Measurements from ENCODE around the gene FOS. TPM values are rescaled to one million over a fixed set of nuclear protein-coding genes. Genes with fewer than 3 reads are reported as not detected.

Gene FOS
- total and polyA plus RNA-seq, 2 of the 13 experiments (the other 11 are each of a cell fraction or from before 2014, with no cell fraction given) = 15.9 to 24.2 TPM

- TF ChIP-seq, protein P1, sequence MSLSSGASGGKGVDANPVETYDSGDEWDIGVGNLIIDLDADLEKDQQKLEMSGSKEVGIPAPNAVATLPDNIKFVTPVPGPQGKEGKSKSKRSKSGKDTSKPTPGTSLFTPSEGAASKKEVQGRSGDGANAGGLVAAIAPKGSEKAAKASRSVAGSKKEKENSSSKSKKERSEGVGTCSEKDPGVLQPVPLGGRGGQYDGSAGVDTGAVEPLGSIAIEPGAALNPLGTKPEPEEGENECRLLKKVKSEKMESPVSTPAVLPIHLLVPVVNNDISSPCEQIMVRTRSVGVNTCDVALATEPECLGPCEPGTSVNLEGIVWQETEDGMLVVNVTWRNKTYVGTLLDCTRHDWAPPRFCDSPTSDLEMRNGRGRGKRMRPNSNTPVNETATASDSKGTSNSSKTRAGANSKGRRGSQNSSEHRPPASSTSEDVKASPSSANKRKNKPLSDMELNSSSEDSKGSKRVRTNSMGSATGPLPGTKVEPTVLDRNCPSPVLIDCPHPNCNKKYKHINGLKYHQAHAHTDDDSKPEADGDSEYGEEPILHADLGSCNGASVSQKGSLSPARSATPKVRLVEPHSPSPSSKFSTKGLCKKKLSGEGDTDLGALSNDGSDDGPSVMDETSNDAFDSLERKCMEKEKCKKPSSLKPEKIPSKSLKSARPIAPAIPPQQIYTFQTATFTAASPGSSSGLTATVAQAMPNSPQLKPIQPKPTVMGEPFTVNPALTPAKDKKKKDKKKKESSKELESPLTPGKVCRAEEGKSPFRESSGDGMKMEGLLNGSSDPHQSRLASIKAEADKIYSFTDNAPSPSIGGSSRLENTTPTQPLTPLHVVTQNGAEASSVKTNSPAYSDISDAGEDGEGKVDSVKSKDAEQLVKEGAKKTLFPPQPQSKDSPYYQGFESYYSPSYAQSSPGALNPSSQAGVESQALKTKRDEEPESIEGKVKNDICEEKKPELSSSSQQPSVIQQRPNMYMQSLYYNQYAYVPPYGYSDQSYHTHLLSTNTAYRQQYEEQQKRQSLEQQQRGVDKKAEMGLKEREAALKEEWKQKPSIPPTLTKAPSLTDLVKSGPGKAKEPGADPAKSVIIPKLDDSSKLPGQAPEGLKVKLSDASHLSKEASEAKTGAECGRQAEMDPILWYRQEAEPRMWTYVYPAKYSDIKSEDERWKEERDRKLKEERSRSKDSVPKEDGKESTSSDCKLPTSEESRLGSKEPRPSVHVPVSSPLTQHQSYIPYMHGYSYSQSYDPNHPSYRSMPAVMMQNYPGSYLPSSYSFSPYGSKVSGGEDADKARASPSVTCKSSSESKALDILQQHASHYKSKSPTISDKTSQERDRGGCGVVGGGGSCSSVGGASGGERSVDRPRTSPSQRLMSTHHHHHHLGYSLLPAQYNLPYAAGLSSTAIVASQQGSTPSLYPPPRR (CRISPR knock-in tag; IDR thresholded peaks at IDR 0.05; ENCODE audit: borderline replicate concordance) = no peak; the same call in 1 of the 2 replicates
- no peak for TF ChIP-seq NBN (conservative IDR thresholded peaks at IDR 0.05)
- TF ChIP-seq SIN3B (IDR thresholded peaks at IDR 0.05; ENCODE audit: low read length) = no peak
- no peak for TF ChIP-seq ZNF234 (CRISPR knock-in tag; conservative IDR thresholded peaks at IDR 0.05)
- no peak for TF ChIP-seq KLF12 (CRISPR knock-in tag; IDR thresholded peaks at IDR 0.05; ENCODE audit: borderline replicate concordance)
- TF ChIP-seq CREM (IDR thresholded peaks at IDR 0.05) = no peak
- TF ChIP-seq CREM (CRISPR knock-in tag; IDR thresholded peaks at IDR 0.05) = no peak
- TF ChIP-seq FOXA1 (IDR thresholded peaks at IDR 0.05) = no peak
- peak; percentile 82 for TF ChIP-seq FOXA1 (CRISPR knock-in tag; IDR thresholded peaks at IDR 0.05)
- no peak for TF ChIP-seq BRCA1 (CRISPR knock-in tag; IDR thresholded peaks at IDR 0.05)
- peak; percentile 50; the same call in 1 of the 2 replicates for TF ChIP-seq KDM3A (CRISPR knock-in tag; IDR thresholded peaks at IDR 0.05; ENCODE audit: low read depth)
- no peak for TF ChIP-seq ZNF484 (CRISPR knock-in tag; IDR thresholded peaks at IDR 0.05; ENCODE audit: borderline replicate concordance, low read depth)
- no peak for TF ChIP-seq ZXDC (CRISPR knock-in tag; IDR thresholded peaks at IDR 0.05)
- peak; percentile 78; the same call in 1 of the 2 replicates for TF ChIP-seq HOXA3 (CRISPR knock-in tag; IDR thresholded peaks at IDR 0.05)
- no peak for TF ChIP-seq ZNF224 (CRISPR knock-in tag; IDR thresholded peaks at IDR 0.05)
- TF ChIP-seq, protein P2, sequence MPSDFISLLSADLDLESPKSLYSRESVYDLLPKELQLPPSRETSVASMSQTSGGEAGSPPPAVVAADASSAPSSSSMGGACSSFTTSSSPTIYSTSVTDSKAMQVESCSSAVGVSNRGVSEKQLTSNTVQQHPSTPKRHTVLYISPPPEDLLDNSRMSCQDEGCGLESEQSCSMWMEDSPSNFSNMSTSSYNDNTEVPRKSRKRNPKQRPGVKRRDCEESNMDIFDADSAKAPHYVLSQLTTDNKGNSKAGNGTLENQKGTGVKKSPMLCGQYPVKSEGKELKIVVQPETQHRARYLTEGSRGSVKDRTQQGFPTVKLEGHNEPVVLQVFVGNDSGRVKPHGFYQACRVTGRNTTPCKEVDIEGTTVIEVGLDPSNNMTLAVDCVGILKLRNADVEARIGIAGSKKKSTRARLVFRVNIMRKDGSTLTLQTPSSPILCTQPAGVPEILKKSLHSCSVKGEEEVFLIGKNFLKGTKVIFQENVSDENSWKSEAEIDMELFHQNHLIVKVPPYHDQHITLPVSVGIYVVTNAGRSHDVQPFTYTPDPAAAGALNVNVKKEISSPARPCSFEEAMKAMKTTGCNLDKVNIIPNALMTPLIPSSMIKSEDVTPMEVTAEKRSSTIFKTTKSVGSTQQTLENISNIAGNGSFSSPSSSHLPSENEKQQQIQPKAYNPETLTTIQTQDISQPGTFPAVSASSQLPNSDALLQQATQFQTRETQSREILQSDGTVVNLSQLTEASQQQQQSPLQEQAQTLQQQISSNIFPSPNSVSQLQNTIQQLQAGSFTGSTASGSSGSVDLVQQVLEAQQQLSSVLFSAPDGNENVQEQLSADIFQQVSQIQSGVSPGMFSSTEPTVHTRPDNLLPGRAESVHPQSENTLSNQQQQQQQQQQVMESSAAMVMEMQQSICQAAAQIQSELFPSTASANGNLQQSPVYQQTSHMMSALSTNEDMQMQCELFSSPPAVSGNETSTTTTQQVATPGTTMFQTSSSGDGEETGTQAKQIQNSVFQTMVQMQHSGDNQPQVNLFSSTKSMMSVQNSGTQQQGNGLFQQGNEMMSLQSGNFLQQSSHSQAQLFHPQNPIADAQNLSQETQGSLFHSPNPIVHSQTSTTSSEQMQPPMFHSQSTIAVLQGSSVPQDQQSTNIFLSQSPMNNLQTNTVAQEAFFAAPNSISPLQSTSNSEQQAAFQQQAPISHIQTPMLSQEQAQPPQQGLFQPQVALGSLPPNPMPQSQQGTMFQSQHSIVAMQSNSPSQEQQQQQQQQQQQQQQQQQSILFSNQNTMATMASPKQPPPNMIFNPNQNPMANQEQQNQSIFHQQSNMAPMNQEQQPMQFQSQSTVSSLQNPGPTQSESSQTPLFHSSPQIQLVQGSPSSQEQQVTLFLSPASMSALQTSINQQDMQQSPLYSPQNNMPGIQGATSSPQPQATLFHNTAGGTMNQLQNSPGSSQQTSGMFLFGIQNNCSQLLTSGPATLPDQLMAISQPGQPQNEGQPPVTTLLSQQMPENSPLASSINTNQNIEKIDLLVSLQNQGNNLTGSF (CRISPR knock-in tag; IDR thresholded peaks at IDR 0.05) = peak; percentile 69; the same call in 1 of the 2 replicates
- TF ChIP-seq ZSCAN25 (CRISPR knock-in tag; IDR thresholded peaks at IDR 0.05) = peak; percentile 64
Observed at GRCh38 chr14:75293920-75294648, 15.5 kb downstream of the FOS start (continued).
